Mucosa of rectum (tissue), 2 donors: ENCODE results near the gene CACNA1I.

Experiments used
- H3K27ac ChIP-seq, 2 donors: one replicate each; pipeline ENCODE4 v1.7.0; 2013; ENCODE audit warnings: inconsistent platforms in 2 of 2, low read depth in 2 of 2, low read length in 2 of 2
- H3K27me3 ChIP-seq, 2 donors: one replicate each; pipeline ENCODE4 v1.7.0; 2013; ENCODE audit warnings: low read length in 2 of 2; ENCODE audit not compliant: control insufficient read depth in 2 of 2, insufficient read depth in 2 of 2
- H3K36me3 ChIP-seq, 2 donors: one replicate each; pipeline ENCODE4 v1.7.0; 2013; ENCODE audit warnings: low read length in 2 of 2; ENCODE audit not compliant: control insufficient read depth in 2 of 2, insufficient read depth in 2 of 2
- H3K4me1 ChIP-seq, 2 donors: one replicate each; pipeline ENCODE4 v1.7.0; 2013; ENCODE audit warnings: low read length in 2 of 2, mild to moderate bottlenecking in 1 of 2; ENCODE audit not compliant: control insufficient read depth in 2 of 2, insufficient read depth in 2 of 2
- H3K4me3 ChIP-seq, 2 donors: one replicate each; pipeline ENCODE4 v1.7.0; 2013; ENCODE audit warnings: low read length in 2 of 2
- H3K9ac ChIP-seq, 2 donors: one replicate each; pipeline ENCODE4 v1.7.0; 2013; ENCODE audit warnings: low read length in 2 of 2, low read depth in 1 of 2, mild to moderate bottlenecking in 1 of 2
- H3K9me3 ChIP-seq, 2 donors: one replicate each; pipeline ENCODE4 v1.7.0; 2013; ENCODE audit warnings: low read length in 2 of 2; ENCODE audit not compliant: control insufficient read depth in 2 of 2
- donor health status: healthy.
- donor health status: Normal muscosa, but diverticular disease.

The CACNA1I gene

DNA sequence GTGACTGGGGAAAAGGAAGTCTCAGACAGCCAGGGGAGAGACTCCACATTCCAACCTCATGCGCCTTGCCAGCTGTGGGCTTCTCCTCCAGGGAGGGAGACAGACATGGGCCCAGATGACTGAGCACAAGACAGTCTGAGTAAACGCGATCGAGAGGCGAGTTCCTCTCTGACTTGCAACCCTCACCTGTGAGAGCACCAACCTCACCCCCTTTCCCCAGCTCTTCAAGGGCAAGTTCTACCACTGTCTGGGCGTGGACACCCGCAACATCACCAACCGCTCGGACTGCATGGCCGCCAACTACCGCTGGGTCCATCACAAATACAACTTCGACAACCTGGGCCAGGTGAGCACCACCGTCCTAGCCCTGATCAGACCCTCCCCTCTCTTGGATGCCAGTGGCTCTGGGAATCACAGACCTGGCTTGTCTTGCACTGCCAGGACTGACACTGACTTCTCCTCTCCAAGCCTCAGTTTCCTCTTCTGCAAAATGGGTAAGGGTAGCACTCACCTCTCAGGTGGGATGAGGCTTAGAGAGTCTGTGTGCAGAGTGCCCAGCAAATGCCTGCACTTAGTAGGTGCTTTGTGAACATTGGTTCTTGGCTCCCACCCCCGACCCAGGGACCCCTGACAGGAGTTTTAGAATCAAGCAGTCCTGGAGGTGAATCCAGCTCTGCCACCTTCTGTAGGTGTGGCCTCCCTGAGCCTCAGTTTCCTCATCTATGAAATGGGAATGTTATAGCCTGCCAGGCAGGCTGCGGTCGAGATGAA lies 95.3 kb downstream of the CACNA1I start:
- no peak overlapping the region for H3K4me3 ChIP-seq
- H3K27me3 ChIP-seq: peaks cover 23% of the 10 kb centered on the region in 2 donors
- no peaks in the 10 kb centered on the region for H3K9me3 ChIP-seq
- H3K27ac ChIP-seq: no peak overlapping the region
- H3K9ac ChIP-seq: no peak overlapping the region
- H3K36me3 ChIP-seq: no peaks in the 10 kb centered on the region
- H3K4me1 ChIP-seq: peaks cover 3 to 17% of the 10 kb centered on the region in 2 donors

DNA sequence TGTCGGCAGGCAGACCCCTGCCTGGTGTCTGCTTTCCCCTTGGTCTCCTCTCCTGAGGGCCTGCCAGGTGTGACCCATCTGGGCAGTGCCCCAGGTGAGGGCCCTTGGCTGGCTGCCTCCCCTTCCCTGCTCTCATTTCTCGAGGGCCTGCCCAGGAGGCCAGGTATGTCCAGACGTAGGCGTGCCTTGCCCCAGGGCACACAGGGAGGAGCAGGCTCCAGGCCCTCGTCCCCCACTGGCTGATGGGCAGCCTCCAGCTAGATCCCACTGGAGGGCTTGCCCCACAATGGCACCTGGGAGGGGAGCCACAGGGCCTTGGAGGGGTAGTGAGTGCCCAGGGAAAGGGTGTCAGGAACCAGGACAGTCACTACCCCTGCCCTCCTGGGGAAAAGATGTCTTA lies 95.9 kb downstream of the CACNA1I start:
- Histone ChIP-seq H3K27me3 (peaks cover 17% of the 10 kb centered on the region in 2 donors), H3K9me3 (peaks cover 3 to 4% of the 10 kb centered on the region in 2 donors), H3K9ac (no peak overlapping the region), H3K36me3 (no peaks in the 10 kb centered on the region), H3K4me3 (no peak overlapping the region), H3K4me1 (peaks cover 3 to 17% of the 10 kb centered on the region in 2 donors), H3K27ac (no peak overlapping the region)

DNA sequence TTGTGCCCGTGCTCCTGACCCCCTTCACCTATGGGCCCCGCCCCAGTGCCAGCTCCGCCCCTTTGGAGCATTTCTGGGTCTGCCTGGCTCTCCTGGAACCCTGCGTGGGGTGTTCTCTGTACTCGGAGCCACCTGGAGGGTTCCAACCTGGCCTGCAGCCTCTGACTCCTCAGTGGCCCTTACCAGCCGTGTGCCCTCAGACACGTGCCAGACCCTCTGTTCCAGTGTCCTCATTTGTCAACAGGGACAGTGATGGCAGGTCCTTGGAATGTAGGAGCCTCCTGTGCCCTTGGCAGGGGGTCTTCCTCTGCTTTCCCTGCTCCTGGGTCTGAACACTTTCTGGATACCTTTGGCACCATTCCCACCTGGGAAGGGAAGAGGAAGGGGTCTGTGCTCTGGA lies 96.4 kb downstream of the CACNA1I start:
- Histone ChIP-seq H3K36me3 (no peaks in the 10 kb centered on the region), H3K9ac (no peak overlapping the region), H3K4me3 (no peak overlapping the region), H3K27me3 (peaks cover 12 to 15% of the 10 kb centered on the region in 2 donors), H3K4me1 (peaks cover 3 to 17% of the 10 kb centered on the region in 2 donors), H3K27ac (no peak overlapping the region), H3K9me3 (peaks cover 3 to 4% of the 10 kb centered on the region in 2 donors)

DNA sequence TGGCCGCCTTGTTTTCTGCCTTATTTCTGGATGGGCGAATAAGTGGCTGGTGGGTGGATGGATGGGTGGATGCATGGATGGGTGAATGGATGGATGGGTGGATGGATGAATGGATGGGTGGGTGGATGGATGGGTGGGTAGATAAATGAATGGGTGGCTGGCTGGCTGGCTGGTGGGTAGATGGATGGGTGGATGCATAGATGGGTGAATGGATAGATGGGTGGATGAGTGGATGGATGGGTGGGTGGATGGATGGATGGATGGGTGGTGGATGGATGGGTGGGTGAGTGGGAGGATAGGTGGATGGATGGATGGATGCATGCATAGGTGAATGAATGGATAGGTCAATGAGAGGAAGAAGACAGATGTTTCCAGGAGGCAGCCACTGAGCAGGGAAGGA lies 98.9 kb downstream of the CACNA1I start:
- Histone ChIP-seq H3K4me1 (no peaks in the 10 kb centered on the region), H3K4me3 (no peak overlapping the region), H3K27ac (no peak overlapping the region), H3K9ac (no peak overlapping the region), H3K27me3 (peaks cover 0 to 2% of the 10 kb centered on the region in 2 donors), H3K9me3 (peaks cover 5 to 12% of the 10 kb centered on the region in 2 donors), H3K36me3 (no peaks in the 10 kb centered on the region)

DNA sequence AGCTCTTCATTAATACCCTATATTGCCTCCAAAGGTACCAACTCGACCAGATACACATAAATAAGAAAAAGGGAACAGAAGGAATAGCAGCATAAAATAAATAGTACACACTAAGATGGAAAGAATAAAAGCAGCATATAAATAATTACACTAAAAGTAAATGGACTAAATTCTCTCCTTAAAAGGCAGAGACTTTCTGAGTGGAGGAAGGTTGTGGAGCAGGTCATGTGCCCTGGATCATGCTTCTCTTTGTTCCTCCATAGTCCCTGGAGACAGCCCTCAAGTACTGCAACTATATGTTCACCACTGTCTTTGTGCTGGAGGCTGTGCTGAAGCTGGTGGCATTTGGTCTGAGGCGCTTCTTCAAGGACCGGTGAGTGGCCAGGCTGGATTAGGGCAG lies 101.4 kb downstream of the CACNA1I start:
- no peak overlapping the region for H3K27ac ChIP-seq
- H3K9me3 ChIP-seq: peaks cover 5 to 12% of the 10 kb centered on the region in 2 donors
- H3K27me3 ChIP-seq: peaks cover 0 to 2% of the 10 kb centered on the region in 2 donors

DNA sequence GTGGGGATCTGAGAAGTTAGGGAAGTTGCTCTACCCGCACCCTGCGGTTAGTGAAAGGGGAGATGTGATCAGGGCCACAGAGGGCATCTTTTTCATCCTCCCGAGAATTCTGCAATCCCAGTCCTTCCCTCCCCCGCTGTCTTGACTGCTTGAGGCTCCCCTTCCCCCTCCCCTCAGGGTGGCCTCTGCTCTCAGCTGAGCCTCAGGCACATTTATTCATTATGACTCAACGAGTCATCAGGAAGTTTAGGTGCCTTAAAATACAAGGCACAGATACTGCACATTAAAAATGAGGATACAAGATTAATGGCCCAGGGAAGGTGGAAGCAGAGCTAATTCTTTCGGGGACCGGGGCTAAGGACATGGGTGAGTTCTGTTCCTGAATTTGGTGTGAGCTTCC lies 104.0 kb downstream of the CACNA1I start:
- Histone ChIP-seq H3K27ac (no peak overlapping the region), H3K27me3 (peaks cover 0 to 2% of the 10 kb centered on the region in 2 donors)

More for the DNA sequence above, 101.4 kb downstream of the CACNA1I start:
- Histone ChIP-seq H3K4me1 (no peaks in the 10 kb centered on the region), H3K9ac (no peak overlapping the region), H3K36me3 (no peaks in the 10 kb centered on the region), H3K4me3 (no peak overlapping the region)

DNA sequence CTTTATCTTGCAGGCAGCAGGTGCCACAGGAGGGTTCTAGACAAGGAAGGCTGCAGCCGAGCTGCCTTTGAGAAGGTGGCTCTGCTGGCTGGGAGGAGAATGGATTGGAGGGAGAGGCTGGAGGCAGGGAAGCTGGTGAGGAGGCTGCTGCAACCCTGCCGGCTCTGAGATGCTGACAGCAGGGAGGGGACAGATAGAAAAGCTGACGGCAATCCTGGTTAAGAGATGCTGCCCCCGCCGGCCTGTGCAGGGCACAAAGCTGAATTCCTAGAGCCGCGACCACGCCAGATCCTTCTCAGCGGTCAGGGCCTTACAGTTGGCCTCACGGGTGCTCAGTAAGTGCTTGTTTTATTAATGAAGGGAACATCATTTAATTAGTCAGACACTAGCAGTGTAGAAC lies 105.4 kb downstream of the CACNA1I start:
- no peak overlapping the region for H3K9ac ChIP-seq
- no peak overlapping the region for H3K27ac ChIP-seq
- H3K4me3 ChIP-seq: no peak overlapping the region
- no peaks in the 10 kb centered on the region for H3K36me3 ChIP-seq
- peaks cover 5 to 12% of the 10 kb centered on the region in 2 donors for H3K9me3 ChIP-seq
- no peaks in the 10 kb centered on the region for H3K4me1 ChIP-seq
- H3K27me3 ChIP-seq: no peaks in the 10 kb centered on the region

More for the DNA sequence above, 104.0 kb downstream of the CACNA1I start:
- H3K9me3 ChIP-seq: peaks cover 5 to 12% of the 10 kb centered on the region in 2 donors
- H3K4me3 ChIP-seq: no peak overlapping the region
- H3K36me3 ChIP-seq: no peaks in the 10 kb centered on the region
- no peaks in the 10 kb centered on the region for H3K4me1 ChIP-seq
- no peak overlapping the region for H3K9ac ChIP-seq

DNA sequence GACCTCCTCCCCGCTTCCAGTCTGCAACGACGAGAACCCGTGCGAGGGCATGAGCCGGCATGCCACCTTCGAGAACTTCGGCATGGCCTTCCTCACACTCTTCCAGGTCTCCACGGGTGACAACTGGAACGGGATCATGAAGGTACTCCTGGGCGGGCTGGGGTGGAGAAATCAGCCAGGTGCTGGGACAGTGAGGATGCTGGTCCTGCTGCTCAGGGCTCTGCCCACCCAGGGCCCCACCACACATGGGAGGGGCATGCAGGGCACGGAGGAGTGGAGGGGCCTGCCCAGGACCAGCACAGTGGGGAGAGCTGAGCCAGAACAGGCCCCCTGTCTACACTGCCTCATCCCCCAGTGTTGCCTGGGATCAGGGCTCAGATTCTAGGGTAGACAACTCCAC lies 107.4 kb downstream of the CACNA1I start:
- Histone ChIP-seq H3K27me3 (no peaks in the 10 kb centered on the region), H3K9me3 (no peaks in the 10 kb centered on the region), H3K36me3 (no peaks in the 10 kb centered on the region)

DNA sequence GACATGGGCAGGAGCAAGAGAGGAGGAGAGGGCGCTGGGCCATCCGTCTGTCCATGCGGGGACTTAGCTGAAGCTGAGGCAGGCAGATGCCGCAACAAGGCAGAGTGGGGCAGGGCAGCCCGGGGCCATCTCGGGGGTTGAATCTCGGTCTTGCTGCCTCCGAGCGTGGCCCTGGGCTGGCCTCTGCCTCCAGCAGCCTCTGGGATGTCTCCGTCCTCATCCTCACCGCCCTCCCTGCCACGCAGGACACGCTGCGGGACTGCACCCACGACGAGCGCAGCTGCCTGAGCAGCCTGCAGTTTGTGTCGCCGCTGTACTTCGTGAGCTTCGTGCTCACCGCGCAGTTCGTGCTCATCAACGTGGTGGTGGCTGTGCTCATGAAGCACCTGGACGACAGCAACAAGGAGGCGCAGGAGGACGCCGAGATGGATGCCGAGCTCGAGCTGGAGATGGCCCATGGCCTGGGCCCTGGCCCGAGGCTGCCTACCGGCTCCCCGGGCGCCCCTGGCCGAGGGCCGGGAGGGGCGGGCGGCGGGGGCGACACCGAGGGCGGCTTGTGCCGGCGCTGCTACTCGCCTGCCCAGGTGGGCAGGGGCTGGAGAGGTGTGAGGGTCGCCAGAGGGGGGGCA lies 108.4 kb downstream of the CACNA1I start:
- no peaks in the 10 kb centered on the region for H3K9me3 ChIP-seq
- H3K4me3 ChIP-seq: no peak overlapping the region
- no peak overlapping the region for H3K9ac ChIP-seq
- no peaks in the 10 kb centered on the region for H3K36me3 ChIP-seq
- no peaks in the 10 kb centered on the region for H3K4me1 ChIP-seq
- no peak overlapping the region for H3K27ac ChIP-seq
- no peaks in the 10 kb centered on the region for H3K27me3 ChIP-seq

More for the DNA sequence above, 107.4 kb downstream of the CACNA1I start:
- H3K9ac ChIP-seq: no peak overlapping the region
- no peak overlapping the region for H3K4me3 ChIP-seq
- no peak overlapping the region for H3K27ac ChIP-seq
- no peaks in the 10 kb centered on the region for H3K4me1 ChIP-seq

DNA sequence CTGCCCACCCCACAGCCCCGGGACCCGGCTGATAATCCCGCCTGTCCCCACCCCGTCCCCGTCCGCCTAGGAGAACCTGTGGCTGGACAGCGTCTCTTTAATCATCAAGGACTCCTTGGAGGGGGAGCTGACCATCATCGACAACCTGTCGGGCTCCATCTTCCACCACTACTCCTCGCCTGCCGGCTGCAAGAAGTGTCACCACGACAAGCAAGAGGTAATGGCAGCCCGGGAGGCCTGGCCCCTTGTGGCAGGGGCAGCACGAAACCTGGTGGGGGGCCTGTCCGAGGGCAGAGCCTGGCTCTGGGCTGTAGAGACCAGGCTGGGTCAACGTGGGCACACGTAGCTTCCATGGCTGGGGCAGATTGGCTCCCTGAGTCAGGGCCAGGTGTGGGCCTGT lies 109.1 kb downstream of the CACNA1I start:
- no peak overlapping the region for H3K27ac ChIP-seq
- H3K36me3 ChIP-seq: no peaks in the 10 kb centered on the region
- no peaks in the 10 kb centered on the region for H3K4me1 ChIP-seq
- H3K9me3 ChIP-seq: no peaks in the 10 kb centered on the region
- H3K4me3 ChIP-seq: no peak overlapping the region
- H3K27me3 ChIP-seq: no peaks in the 10 kb centered on the region
- no peak overlapping the region for H3K9ac ChIP-seq
